Lower leg skin (tissue), 3 donors: ENCODE measurements around the gene PIF1.

Experiments used
- POLR2A ChIP-seq, 2 donors: fragments of 450-650 bp; IDR thresholded peaks; one replicate each; pipeline ENCODE4 v1.6.1; 2016 to 2017; ENCODE audit warnings: antibody characterized with exemption in 2 of 2, mild to moderate bottlenecking in 1 of 2, moderate library complexity in 1 of 2
- TF ChIP-seq, protein P1 (sequence below), 3 donors: fragments of 450-650 bp; IDR thresholded peaks; one replicate each; pipeline ENCODE4 v1.5.1; 2016; ENCODE audit warnings: antibody characterized with exemption in 3 of 3, mild to moderate bottlenecking in 3 of 3, moderate library complexity in 2 of 3

DNA sequence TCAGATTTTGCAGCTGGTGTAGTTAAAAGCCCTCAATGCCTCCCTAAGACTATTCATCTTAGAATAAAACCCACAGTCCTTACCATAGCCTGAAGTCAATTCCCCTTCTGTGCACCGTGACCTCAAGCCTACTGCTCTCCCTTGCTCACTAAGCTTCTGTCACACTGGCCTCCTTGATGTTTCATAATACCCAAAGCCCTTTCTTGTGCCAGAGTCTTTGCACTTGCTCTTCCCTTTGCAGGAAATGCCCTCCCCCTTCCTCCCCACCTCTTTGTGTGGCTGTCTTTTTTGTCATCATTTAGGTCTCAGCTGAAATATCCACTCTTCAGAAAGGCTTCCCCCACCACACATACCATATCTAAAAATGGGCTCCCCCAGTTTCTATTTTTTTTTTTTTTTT is 12.1 kb upstream of the PIF1 start:
- TF ChIP-seq, protein P1, sequence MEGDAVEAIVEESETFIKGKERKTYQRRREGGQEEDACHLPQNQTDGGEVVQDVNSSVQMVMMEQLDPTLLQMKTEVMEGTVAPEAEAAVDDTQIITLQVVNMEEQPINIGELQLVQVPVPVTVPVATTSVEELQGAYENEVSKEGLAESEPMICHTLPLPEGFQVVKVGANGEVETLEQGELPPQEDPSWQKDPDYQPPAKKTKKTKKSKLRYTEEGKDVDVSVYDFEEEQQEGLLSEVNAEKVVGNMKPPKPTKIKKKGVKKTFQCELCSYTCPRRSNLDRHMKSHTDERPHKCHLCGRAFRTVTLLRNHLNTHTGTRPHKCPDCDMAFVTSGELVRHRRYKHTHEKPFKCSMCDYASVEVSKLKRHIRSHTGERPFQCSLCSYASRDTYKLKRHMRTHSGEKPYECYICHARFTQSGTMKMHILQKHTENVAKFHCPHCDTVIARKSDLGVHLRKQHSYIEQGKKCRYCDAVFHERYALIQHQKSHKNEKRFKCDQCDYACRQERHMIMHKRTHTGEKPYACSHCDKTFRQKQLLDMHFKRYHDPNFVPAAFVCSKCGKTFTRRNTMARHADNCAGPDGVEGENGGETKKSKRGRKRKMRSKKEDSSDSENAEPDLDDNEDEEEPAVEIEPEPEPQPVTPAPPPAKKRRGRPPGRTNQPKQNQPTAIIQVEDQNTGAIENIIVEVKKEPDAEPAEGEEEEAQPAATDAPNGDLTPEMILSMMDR (IDR thresholded peaks at IDR 0.05): no peak
- no peak for TF ChIP-seq POLR2A (IDR thresholded peaks at IDR 0.05)
